Measurements from ENCODE around the gene LIPC.

DNA sequence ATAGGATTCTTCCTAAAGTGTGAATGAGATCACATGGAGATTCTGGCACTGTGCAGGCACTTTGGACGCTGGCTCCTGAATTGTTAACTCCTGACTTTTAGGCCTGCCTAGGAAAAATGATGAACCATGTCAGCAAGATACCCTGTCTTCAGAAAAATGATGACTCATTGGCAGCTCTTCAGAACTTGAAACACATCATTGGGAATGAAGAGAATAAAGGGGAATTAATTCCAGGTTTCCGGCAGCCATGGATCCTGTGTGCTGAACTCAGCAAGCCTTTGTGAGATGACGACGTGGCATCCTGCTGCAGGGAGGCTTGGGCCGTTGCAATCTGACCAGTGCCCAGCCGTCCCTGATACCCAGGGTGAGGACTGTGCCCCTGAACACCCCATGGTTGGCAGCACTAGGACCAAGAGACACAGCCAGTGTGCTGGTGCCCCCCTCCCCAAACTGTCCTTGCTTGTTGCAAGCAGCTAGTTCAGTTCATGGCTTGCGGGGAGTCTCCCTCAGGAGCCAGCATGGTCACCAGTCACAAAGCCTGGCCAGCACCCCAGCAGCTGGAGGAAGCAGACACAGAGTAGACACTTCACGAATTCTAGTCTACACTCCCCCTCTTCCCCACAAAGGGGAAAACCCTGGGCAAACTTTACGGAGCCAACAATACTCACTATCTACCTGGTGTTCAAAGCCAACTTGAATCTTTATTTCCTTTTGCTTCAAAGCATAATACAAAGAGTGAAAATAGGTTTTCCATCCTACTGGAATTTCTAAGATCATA lies 7.8 kb upstream of the LIPC start:
- TF ChIP-seq CTCF (IDR thresholded peaks at IDR 0.05; ENCODE audit: borderline replicate concordance, extremely low read depth, low read length, poor library complexity, severe bottlenecking) (no peak), EZH2 (IDR thresholded peaks at IDR 0.05; ENCODE audit: borderline replicate concordance, low read depth, low read length, severe bottlenecking) (no peak)

Data from DND-41 (cell line).